Measurements from ENCODE around the gene TTLL3. TPM values are rescaled to one million over a fixed set of nuclear protein-coding genes. Genes with fewer than 3 reads are reported as not detected.
"Not testable (repeated sequence)": the region's sequence is repeated elsewhere in the genome, so short reads cannot be mapped to it uniquely, and the experiment has no call there.

The TTLL3 gene
- polyA plus RNA-seq, 1 donor from 2014 or later, result 47.6 TPM

DNA sequence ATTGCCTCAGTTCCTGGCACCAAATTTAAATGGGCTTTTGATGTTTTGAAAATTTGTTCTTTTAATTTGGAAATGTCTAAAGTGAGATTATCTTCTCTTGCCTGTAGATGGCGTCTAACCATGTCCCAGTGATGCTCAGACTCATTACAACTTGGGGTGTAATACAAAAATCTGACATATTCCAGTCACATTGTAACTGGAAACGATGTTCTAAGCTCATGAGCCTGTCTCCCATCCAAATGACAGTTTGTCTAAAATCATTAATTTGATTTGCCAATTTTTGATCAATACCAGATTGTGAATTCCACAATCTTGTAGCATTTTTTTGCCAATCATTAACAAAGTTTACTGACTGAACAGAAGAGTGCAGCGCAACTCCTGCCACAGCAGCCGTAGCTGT is 38.8 kb downstream of the TTLL3 start:
- H3K4me3 ChIP-seq (ENCODE audit: low read length); H2AFZ ChIP-seq (ENCODE audit: low read depth, low read length); H3K4me2 ChIP-seq (ENCODE audit: low read length); H3K9ac ChIP-seq (ENCODE audit: low read length); H4K20me1 ChIP-seq (ENCODE audit: insufficient read depth); H3K27ac ChIP-seq (ENCODE audit: low read length); H3K36me3 ChIP-seq (ENCODE audit: insufficient read depth, low read length); H3K9me3 ChIP-seq (ENCODE audit: low read length); H3K79me2 ChIP-seq (replicated peaks; ENCODE audit: insufficient read depth, low read length); H3K27me3 ChIP-seq (ENCODE audit: insufficient read depth, low read depth, low read length); H3F3A ChIP-seq (ENCODE audit: insufficient read depth, low read length, poor library complexity, severe bottlenecking); H3K9me2 ChIP-seq (ENCODE audit: insufficient read depth, low read length): not testable (repeated sequence)
- TF ChIP-seq SMC3 (conservative IDR thresholded peaks at IDR 0.05; ENCODE audit: poor library complexity), result peak; percentile 58
- TF ChIP-seq, protein P1, sequence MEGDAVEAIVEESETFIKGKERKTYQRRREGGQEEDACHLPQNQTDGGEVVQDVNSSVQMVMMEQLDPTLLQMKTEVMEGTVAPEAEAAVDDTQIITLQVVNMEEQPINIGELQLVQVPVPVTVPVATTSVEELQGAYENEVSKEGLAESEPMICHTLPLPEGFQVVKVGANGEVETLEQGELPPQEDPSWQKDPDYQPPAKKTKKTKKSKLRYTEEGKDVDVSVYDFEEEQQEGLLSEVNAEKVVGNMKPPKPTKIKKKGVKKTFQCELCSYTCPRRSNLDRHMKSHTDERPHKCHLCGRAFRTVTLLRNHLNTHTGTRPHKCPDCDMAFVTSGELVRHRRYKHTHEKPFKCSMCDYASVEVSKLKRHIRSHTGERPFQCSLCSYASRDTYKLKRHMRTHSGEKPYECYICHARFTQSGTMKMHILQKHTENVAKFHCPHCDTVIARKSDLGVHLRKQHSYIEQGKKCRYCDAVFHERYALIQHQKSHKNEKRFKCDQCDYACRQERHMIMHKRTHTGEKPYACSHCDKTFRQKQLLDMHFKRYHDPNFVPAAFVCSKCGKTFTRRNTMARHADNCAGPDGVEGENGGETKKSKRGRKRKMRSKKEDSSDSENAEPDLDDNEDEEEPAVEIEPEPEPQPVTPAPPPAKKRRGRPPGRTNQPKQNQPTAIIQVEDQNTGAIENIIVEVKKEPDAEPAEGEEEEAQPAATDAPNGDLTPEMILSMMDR (IDR thresholded peaks at IDR 0.05; ENCODE audit: poor library complexity, severe bottlenecking), result peak; percentile 74

DNA sequence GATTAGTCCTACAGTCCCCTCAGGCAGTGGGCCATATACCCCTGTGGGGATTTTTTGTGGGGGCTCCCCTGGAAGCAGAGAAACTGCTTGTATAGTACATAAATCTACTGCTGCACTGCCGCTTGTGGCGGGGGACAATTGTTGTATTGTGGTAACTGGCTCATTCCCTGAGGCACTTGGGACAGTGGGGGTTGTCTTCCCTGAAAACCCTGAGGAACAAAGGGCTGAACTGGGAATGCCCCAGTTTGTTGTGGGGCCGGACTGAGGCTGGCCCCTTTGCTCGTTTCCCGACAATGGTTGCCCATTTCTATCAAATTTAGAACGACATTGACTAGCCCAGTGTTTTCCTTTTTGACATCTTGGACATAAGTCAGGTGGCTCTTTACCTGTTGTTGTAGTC is 41.3 kb downstream of the TTLL3 start:
- H3F3A ChIP-seq (ENCODE audit: insufficient read depth, low read length, poor library complexity, severe bottlenecking); H3K9me2 ChIP-seq (ENCODE audit: insufficient read depth, low read length); H3K9me3 ChIP-seq (ENCODE audit: low read length); H3K4me3 ChIP-seq (ENCODE audit: low read length); H2AFZ ChIP-seq (ENCODE audit: low read depth, low read length); H3K9ac ChIP-seq (ENCODE audit: low read length); H3K79me2 ChIP-seq (replicated peaks; ENCODE audit: insufficient read depth, low read length); H3K4me2 ChIP-seq (ENCODE audit: low read length); H3K36me3 ChIP-seq (ENCODE audit: insufficient read depth, low read length); H4K20me1 ChIP-seq (ENCODE audit: insufficient read depth); H3K27ac ChIP-seq (ENCODE audit: low read length); H3K27me3 ChIP-seq (ENCODE audit: insufficient read depth, low read depth, low read length): not testable (repeated sequence)

DNA sequence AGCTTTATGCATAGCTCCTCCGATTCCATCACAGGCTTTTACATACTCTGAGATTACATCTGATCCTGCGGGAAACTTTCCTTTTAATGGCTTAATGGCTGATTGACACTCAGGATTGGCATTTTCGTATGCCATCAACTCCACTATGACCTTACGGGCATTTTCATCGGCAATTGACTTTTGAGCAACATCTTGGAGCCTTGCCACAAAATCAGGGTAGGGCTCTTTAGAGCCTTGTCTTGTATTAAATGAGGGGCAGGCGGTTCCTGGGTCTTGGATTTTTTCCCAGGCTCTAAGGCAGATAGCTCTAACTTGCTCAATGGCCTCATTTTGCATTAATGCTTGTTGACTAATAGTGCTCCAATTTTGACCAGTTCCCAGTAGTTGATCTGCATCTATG is 41.9 kb downstream of the TTLL3 start:
- H4K20me1 ChIP-seq (ENCODE audit: insufficient read depth); H3K27me3 ChIP-seq (ENCODE audit: insufficient read depth, low read depth, low read length); H3K4me3 ChIP-seq (ENCODE audit: low read length); H3K9ac ChIP-seq (ENCODE audit: low read length); H3K4me2 ChIP-seq (ENCODE audit: low read length); H2AFZ ChIP-seq (ENCODE audit: low read depth, low read length); H3K79me2 ChIP-seq (replicated peaks; ENCODE audit: insufficient read depth, low read length); H3K27ac ChIP-seq (ENCODE audit: low read length); H3K36me3 ChIP-seq (ENCODE audit: insufficient read depth, low read length); H3F3A ChIP-seq (ENCODE audit: insufficient read depth, low read length, poor library complexity, severe bottlenecking); H3K9me2 ChIP-seq (ENCODE audit: insufficient read depth, low read length); H3K9me3 ChIP-seq (ENCODE audit: low read length): not testable (repeated sequence)

DNA sequence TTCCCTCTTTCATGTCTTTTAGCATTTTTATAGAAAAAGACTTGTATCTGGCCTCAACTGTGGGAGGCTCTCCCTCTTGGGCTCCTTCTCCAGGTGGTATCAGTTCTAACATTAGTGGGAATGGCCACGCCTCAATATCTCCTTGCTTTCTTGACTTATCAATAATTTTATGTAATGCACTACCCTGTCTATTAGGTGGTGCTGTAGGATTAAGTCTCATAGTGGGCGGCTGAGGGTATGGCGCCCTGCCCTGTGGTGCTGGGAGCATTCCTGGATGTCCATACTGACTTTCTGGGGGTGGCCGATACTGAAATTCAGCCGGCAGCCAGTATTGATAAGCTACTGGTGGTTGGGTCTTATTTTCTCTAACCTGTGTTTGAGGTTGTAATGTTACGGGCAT is 42.5 kb downstream of the TTLL3 start:
- Histone ChIP-seq H3F3A (ENCODE audit: insufficient read depth, low read length, poor library complexity, severe bottlenecking) (no peaks in the 10 kb centered on the region), H3K27me3 (ENCODE audit: insufficient read depth, low read depth, low read length) (no peaks in the 10 kb centered on the region), H3K36me3 (ENCODE audit: insufficient read depth, low read length) (no peaks in the 10 kb centered on the region), H3K9me2 (ENCODE audit: insufficient read depth, low read length) (no peaks in the 10 kb centered on the region), H3K27ac (ENCODE audit: low read length) (no peak overlapping the region), H3K9me3 (ENCODE audit: low read length) (no peaks in the 10 kb centered on the region), H4K20me1 (ENCODE audit: insufficient read depth) (no peaks in the 10 kb centered on the region), H3K4me2 (ENCODE audit: low read length) (no peak overlapping the region), H2AFZ (ENCODE audit: low read depth, low read length) (no peak overlapping the region), H3K79me2 (replicated peaks; ENCODE audit: insufficient read depth, low read length) (no peaks in the 10 kb centered on the region), H3K9ac (ENCODE audit: low read length) (no peak overlapping the region), H3K4me3 (ENCODE audit: low read length) (no peak overlapping the region)
- TF ChIP-seq TAF1 (IDR thresholded peaks at IDR 0.05; ENCODE audit: low read depth), result no peak
- TF ChIP-seq POLR2AphosphoS5 (IDR thresholded peaks at IDR 0.05), result no peak
- TF ChIP-seq, protein P2, sequence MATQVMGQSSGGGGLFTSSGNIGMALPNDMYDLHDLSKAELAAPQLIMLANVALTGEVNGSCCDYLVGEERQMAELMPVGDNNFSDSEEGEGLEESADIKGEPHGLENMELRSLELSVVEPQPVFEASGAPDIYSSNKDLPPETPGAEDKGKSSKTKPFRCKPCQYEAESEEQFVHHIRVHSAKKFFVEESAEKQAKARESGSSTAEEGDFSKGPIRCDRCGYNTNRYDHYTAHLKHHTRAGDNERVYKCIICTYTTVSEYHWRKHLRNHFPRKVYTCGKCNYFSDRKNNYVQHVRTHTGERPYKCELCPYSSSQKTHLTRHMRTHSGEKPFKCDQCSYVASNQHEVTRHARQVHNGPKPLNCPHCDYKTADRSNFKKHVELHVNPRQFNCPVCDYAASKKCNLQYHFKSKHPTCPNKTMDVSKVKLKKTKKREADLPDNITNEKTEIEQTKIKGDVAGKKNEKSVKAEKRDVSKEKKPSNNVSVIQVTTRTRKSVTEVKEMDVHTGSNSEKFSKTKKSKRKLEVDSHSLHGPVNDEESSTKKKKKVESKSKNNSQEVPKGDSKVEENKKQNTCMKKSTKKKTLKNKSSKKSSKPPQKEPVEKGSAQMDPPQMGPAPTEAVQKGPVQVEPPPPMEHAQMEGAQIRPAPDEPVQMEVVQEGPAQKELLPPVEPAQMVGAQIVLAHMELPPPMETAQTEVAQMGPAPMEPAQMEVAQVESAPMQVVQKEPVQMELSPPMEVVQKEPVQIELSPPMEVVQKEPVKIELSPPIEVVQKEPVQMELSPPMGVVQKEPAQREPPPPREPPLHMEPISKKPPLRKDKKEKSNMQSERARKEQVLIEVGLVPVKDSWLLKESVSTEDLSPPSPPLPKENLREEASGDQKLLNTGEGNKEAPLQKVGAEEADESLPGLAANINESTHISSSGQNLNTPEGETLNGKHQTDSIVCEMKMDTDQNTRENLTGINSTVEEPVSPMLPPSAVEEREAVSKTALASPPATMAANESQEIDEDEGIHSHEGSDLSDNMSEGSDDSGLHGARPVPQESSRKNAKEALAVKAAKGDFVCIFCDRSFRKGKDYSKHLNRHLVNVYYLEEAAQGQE (IDR thresholded peaks at IDR 0.05; ENCODE audit: borderline replicate concordance), result no peak

DNA sequence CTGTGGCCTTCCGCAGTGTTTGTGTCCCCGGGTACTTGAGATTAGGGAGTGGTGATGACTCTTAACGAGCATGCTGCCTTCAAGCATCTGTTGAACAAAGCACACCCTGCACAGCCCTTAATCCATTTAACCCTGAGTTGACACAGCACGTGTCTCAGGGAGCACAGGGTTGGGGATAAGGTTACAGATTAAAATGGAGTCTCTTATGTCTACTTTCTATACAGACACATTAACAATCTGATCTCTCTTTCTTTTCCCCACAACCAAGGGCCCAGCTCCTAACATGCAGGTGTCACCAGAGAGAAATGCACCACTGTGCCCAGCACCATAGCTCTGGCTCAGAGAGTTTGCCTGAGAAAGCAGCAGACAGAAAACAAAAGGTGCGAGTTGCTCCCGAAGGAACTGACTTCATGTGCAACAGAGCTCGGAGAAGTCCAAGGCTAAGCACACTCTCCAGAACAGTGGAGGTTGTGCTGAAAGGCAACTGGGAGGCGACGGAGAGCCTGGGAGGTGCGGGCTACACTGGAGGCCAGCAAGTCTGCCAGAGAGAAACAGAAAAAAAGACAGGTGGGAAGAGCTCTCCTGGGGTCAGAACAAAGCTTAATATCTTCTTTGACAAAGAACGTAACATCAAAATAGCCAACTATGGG is 44.4 kb downstream of the TTLL3 start:
- not testable (repeated sequence) for H3F3A ChIP-seq (ENCODE audit: insufficient read depth, low read length, poor library complexity, severe bottlenecking); H3K36me3 ChIP-seq (ENCODE audit: insufficient read depth, low read length); H3K27ac ChIP-seq (ENCODE audit: low read length); H3K79me2 ChIP-seq (replicated peaks; ENCODE audit: insufficient read depth, low read length); H3K9me3 ChIP-seq (ENCODE audit: low read length); H3K27me3 ChIP-seq (ENCODE audit: insufficient read depth, low read depth, low read length); H2AFZ ChIP-seq (ENCODE audit: low read depth, low read length); H4K20me1 ChIP-seq (ENCODE audit: insufficient read depth); H3K9me2 ChIP-seq (ENCODE audit: insufficient read depth, low read length); H3K9ac ChIP-seq (ENCODE audit: low read length); H3K4me2 ChIP-seq (ENCODE audit: low read length); H3K4me3 ChIP-seq (ENCODE audit: low read length)
